ENCODE data around the gene SLC4A5. TPM values are rescaled to one million over a fixed set of nuclear protein-coding genes. Genes with fewer than 3 reads are reported as not detected.

The SLC4A5 gene
- total and polyA plus RNA-seq, 2 of the 8 experiments (the other 6 are each of a cell fraction or from before 2014, with no cell fraction given), result 0.42 to 0.52 TPM

- no peak for TF ChIP-seq CHD7 (IDR thresholded peaks at IDR 0.05; ENCODE audit: insufficient replicate concordance, low read length)
- TF ChIP-seq SRF (IDR thresholded peaks at IDR 0.05; ENCODE audit: low read depth, low read length), result no peak
- no peak for TF ChIP-seq RAD21 (IDR thresholded peaks at IDR 0.05 in 1 of 2, conservative IDR thresholded peaks at IDR 0.05 in 1 of 2; ENCODE audit: low read depth in 2 of 2, low read length in 2 of 2)
- no peak for TF ChIP-seq NANOG (IDR thresholded peaks at IDR 0.05; ENCODE audit: insufficient read depth, low read depth, low read length, poor library complexity, severe bottlenecking)
- TF ChIP-seq KDM4A (IDR thresholded peaks at IDR 0.05; ENCODE audit: low read depth, low read length, severe bottlenecking), result no peak
- TF ChIP-seq TEAD4 (IDR thresholded peaks at IDR 0.05; ENCODE audit: low read depth, low read length), result no peak
Measured at GRCh38 chr2:74260495-74260894, 82.7 kb downstream of the SLC4A5 start (continued).

Measured in H1 (cell line).